Measurements from ENCODE around the gene HDGF. TPM values are rescaled to one million over a fixed set of nuclear protein-coding genes. Genes with fewer than 3 reads are reported as not detected.
A peak's percentile ranks its signal among the peaks of the same experiment; 100 is the strongest.

HDGF gene
- total and polyA plus RNA-seq, 2 of the 8 experiments (the other 6 are each of a cell fraction or from before 2014, with no cell fraction given), result 145 to 391 TPM

GRCh38 chr1:156740741-156741480 lies 10.6 kb downstream of the HDGF start, which contains the start of gene MRPL24 (continued):
- TF ChIP-seq MAX (IDR thresholded peaks at IDR 0.05) (peak; percentile 95), CREB1 (IDR thresholded peaks at IDR 0.05) (peak; percentile 83), TBP (IDR thresholded peaks at IDR 0.05; ENCODE audit: low read depth, low read length) (peak; percentile 73), GTF2F1 (IDR thresholded peaks at IDR 0.05; ENCODE audit: borderline replicate concordance, low read depth, low read length) (no peak), ATF3 (IDR thresholded peaks at IDR 0.05; ENCODE audit: insufficient read depth, low read depth, low read length) (0 out of 2 replicates have a peak, but pooled peaks have one; percentile 2), TAF7 (optimal IDR thresholded peaks at IDR 0.05; ENCODE audit: borderline replicate concordance, low read depth, low read length) (peak; percentile 56), TAF1 (IDR thresholded peaks at IDR 0.05; ENCODE audit: low read depth, low read length) (peak; percentile 74), NRF1 (IDR thresholded peaks at IDR 0.05; ENCODE audit: low read depth, low read length) (peak; percentile 98), TEAD4 (IDR thresholded peaks at IDR 0.05; ENCODE audit: low read depth, low read length) (peak; percentile 63), SIRT6 (IDR thresholded peaks at IDR 0.05; ENCODE audit: low read length) (no peak), SAP30 (IDR thresholded peaks at IDR 0.05; ENCODE audit: insufficient read depth, insufficient replicate concordance, low read length) (peak; percentile 80), TCF12 (IDR thresholded peaks at IDR 0.05; ENCODE audit: low read depth, low read length) (peak; percentile 53; the same call in 1 of the 2 replicates), SIX5 (IDR thresholded peaks at IDR 0.05; ENCODE audit: low read depth, low read length) (peak; percentile 97)

All from H1 (cell line).